ENCODE data around the gene MMP20.
"Not testable (repeated sequence)": the region's sequence is repeated elsewhere in the genome, so short reads cannot be mapped to it uniquely, and the experiment has no call there.

The MMP20 gene

GRCh38 chr11:102625177-102625576, at the start of gene MMP20:
Gene MMP20, minus strand, starts transcription at chr11:102625332. Its CDS starts 13 bp downstream, at chr11:102625319.
- DNase-seq (ENCODE audit: low read depth, low spot score) = no peak

- no peak for DNase-seq (ENCODE audit: low read depth, low spot score)
Measured at GRCh38 chr11:102669664-102670063, 44.5 kb upstream of the MMP20 start.

- DNase-seq (ENCODE audit: low read depth, low spot score) = no peak
Measured at GRCh38 chr11:102666331-102666957, 41.3 kb upstream of the MMP20 start.

GRCh38 chr11:102664001-102664752, 39.0 kb upstream of the MMP20 start:
- no peak for DNase-seq (ENCODE audit: low read depth, low spot score)

- no peak for DNase-seq (ENCODE audit: low read depth, low spot score)
Measured at GRCh38 chr11:102662607-102663006, 37.5 kb upstream of the MMP20 start.

GRCh38 chr11:102661040-102661439, 35.9 kb upstream of the MMP20 start:
- DNase-seq (ENCODE audit: low read depth, low spot score) = no peak

GRCh38 chr11:102656528-102656927, 31.4 kb upstream of the MMP20 start:
- no peak for DNase-seq (ENCODE audit: low read depth, low spot score)

GRCh38 chr11:102655547-102655946, 30.4 kb upstream of the MMP20 start:
- DNase-seq (ENCODE audit: low read depth, low spot score) = no peak

- DNase-seq (ENCODE audit: low read depth, low spot score) = no peak
Measured at GRCh38 chr11:102654761-102655160, 29.6 kb upstream of the MMP20 start.

GRCh38 chr11:102653744-102654291, 28.7 kb upstream of the MMP20 start:
- DNase-seq (ENCODE audit: low read depth, low spot score) = no peak

- DNase-seq (ENCODE audit: low read depth, low spot score) = no peak
Measured at GRCh38 chr11:102647430-102647829, 22.3 kb upstream of the MMP20 start.

GRCh38 chr11:102643941-102644340, 18.8 kb upstream of the MMP20 start:
- DNase-seq (ENCODE audit: low read depth, low spot score) = no peak

GRCh38 chr11:102640946-102641345, 15.8 kb upstream of the MMP20 start:
- DNase-seq (ENCODE audit: low read depth, low spot score) = no peak

- no peak for DNase-seq (ENCODE audit: low read depth, low spot score)
Measured at GRCh38 chr11:102639656-102640055, 14.5 kb upstream of the MMP20 start.

GRCh38 chr11:102637731-102638130, 12.6 kb upstream of the MMP20 start:
- no peak for DNase-seq (ENCODE audit: low read depth, low spot score)

GRCh38 chr11:102633385-102634026, 8.4 kb upstream of the MMP20 start:
- DNase-seq (ENCODE audit: low read depth, low spot score) = no peak

GRCh38 chr11:102632026-102632425, 6.9 kb upstream of the MMP20 start:
- no peak for DNase-seq (ENCODE audit: low read depth, low spot score)

GRCh38 chr11:102630598-102631448, 5.7 kb upstream of the MMP20 start:
- no peak for DNase-seq (ENCODE audit: low read depth, low spot score)

GRCh38 chr11:102629908-102630307, 4.8 kb upstream of the MMP20 start:
- DNase-seq (ENCODE audit: low read depth, low spot score) = not testable (repeated sequence)

- DNase-seq (ENCODE audit: low read depth, low spot score) = no peak
Measured at GRCh38 chr11:102626676-102627075, 1.5 kb upstream of the MMP20 start.

GRCh38 chr11:102623998-102624397, 1.1 kb downstream of the MMP20 start:
- no peak for DNase-seq (ENCODE audit: low read depth, low spot score)

- DNase-seq (ENCODE audit: low read depth, low spot score) = no peak
Measured at GRCh38 chr11:102623128-102623527, 2.0 kb downstream of the MMP20 start.
